Measurements from ENCODE around the gene GTF3C2. TPM values are rescaled to one million over a fixed set of nuclear protein-coding genes. Genes with fewer than 3 reads are reported as not detected.
A peak's percentile ranks its signal among the peaks of the same experiment; 100 is the strongest.

GTF3C2 gene
- total and polyA plus RNA-seq, 2 of the 13 experiments (the other 11 are each of a cell fraction or from before 2014, with no cell fraction given) = 77.5 to 130 TPM

- TF ChIP-seq TBP (CRISPR knock-in tag; IDR thresholded peaks at IDR 0.05) (no peak), THAP8 (CRISPR knock-in tag; IDR thresholded peaks at IDR 0.05; ENCODE audit: borderline replicate concordance) (no peak), SIX1 (CRISPR knock-in tag; IDR thresholded peaks at IDR 0.05; ENCODE audit: borderline replicate concordance) (peak; percentile 87; the same call in 1 of the 2 replicates), ZNF333 (CRISPR knock-in tag; IDR thresholded peaks at IDR 0.05; ENCODE audit: borderline replicate concordance) (no peak), ZNF230 (CRISPR knock-in tag; IDR thresholded peaks at IDR 0.05) (no peak), NR3C1 (CRISPR knock-in tag; IDR thresholded peaks at IDR 0.05) (no peak), ZNF224 (CRISPR knock-in tag; IDR thresholded peaks at IDR 0.05) (no peak), ZNF251 (CRISPR knock-in tag; IDR thresholded peaks at IDR 0.05) (no peak), MED13 (CRISPR knock-in tag; IDR thresholded peaks at IDR 0.05) (no peak), NONO (IDR thresholded peaks at IDR 0.05) (no peak), NONO (CRISPR knock-in tag; conservative IDR thresholded peaks at IDR 0.05) (peak; percentile 71; the same call in 1 of the 2 replicates), BATF2 (CRISPR knock-in tag; IDR thresholded peaks at IDR 0.05) (no peak), NCOR1 (IDR thresholded peaks at IDR 0.05; ENCODE audit: borderline replicate concordance, low read length) (no peak), ZBTB7B (CRISPR knock-in tag; IDR thresholded peaks at IDR 0.05) (peak; percentile 61; the same call in 1 of the 2 replicates), ZC3H4 (CRISPR knock-in tag; IDR thresholded peaks at IDR 0.05; ENCODE audit: borderline replicate concordance) (peak; percentile 27; the same call in 1 of the 2 replicates), ZNF687 (CRISPR knock-in tag; IDR thresholded peaks at IDR 0.05) (peak; percentile 96), MATR3 (CRISPR knock-in tag; IDR thresholded peaks at IDR 0.05) (no peak), TCF7 (IDR thresholded peaks at IDR 0.05; ENCODE audit: low read depth) (no peak), ZFP82 (CRISPR knock-in tag; IDR thresholded peaks at IDR 0.05; ENCODE audit: borderline replicate concordance) (no peak), CCAR2 (optimal IDR thresholded peaks at IDR 0.05; ENCODE audit: low read depth, low read length) (no peak), ZMYM4 (CRISPR knock-in tag; IDR thresholded peaks at IDR 0.05) (peak; percentile 70; the same call in 1 of the 2 replicates), ZBTB44 (CRISPR knock-in tag; IDR thresholded peaks at IDR 0.05) (no peak), ZBTB1 (CRISPR knock-in tag; IDR thresholded peaks at IDR 0.05; ENCODE audit: borderline replicate concordance) (no peak)
Measured at GRCh38 chr2:27320958-27321543, 35.5 kb downstream of the GTF3C2 start (continued).
